ENCODE data around the gene ZNF629.
"Not testable (repeated sequence)": the region's sequence is repeated elsewhere in the genome, so short reads cannot be mapped to it uniquely, and the experiment has no call there.

The ZNF629 gene

GRCh38 chr16:30820952-30821421 is 34.0 kb upstream of the ZNF629 start:
- no peaks in the 10 kb centered on the region for H3K36me3 Mint-ChIP-seq (ENCODE audit: low read depth)
- no peak for DNase-seq
- peaks cover 28% of the 10 kb centered on the region for H3K27me3 Mint-ChIP-seq (ENCODE audit: low read depth, poor library complexity)
- H3K4me3 Mint-ChIP-seq, result no peak overlapping the region
- H3K4me1 Mint-ChIP-seq, result no peaks in the 10 kb centered on the region
- TF ChIP-seq CTCF (IDR thresholded peaks at IDR 0.05), result no peak
- H3K27ac Mint-ChIP-seq, result no peak overlapping the region
- peaks cover 6% of the 10 kb centered on the region for H3K9me3 Mint-ChIP-seq

GRCh38 chr16:30816769-30817168 is 29.8 kb upstream of the ZNF629 start:
- no peaks in the 10 kb centered on the region for H3K36me3 Mint-ChIP-seq (ENCODE audit: low read depth)
- H3K27me3 Mint-ChIP-seq (ENCODE audit: low read depth, poor library complexity), result peaks cover 25% of the 10 kb centered on the region
- peaks cover 6% of the 10 kb centered on the region for H3K4me1 Mint-ChIP-seq
- no peak for DNase-seq
- no peak overlapping the region for H3K4me3 Mint-ChIP-seq
- no peak overlapping the region for H3K27ac Mint-ChIP-seq
- peaks cover 3% of the 10 kb centered on the region for H3K9me3 Mint-ChIP-seq
- no peak for TF ChIP-seq CTCF (IDR thresholded peaks at IDR 0.05)

- Mint-ChIP-seq H3K36me3 (ENCODE audit: low read depth) (no peaks in the 10 kb centered on the region), H3K27ac (no peak overlapping the region), H3K9me3 (no peaks in the 10 kb centered on the region), H3K27me3 (ENCODE audit: low read depth, poor library complexity) (peaks cover 33% of the 10 kb centered on the region), H3K4me3 (peak overlapping the region; percentile 73), H3K4me1 (peaks cover 6% of the 10 kb centered on the region)
- no peak for TF ChIP-seq CTCF (IDR thresholded peaks at IDR 0.05)
- no peak for DNase-seq
Measured at GRCh38 chr16:30813821-30814189, 26.8 kb upstream of the ZNF629 start.

GRCh38 chr16:30809675-30810074 is 22.7 kb upstream of the ZNF629 start:
- H3K9me3 Mint-ChIP-seq, H3K4me3 Mint-ChIP-seq: not testable (repeated sequence)
- peaks cover 25% of the 10 kb centered on the region for H3K27me3 Mint-ChIP-seq (ENCODE audit: low read depth, poor library complexity)

GRCh38 chr16:30808890-30809426 is 22.0 kb upstream of the ZNF629 start:
- not testable (repeated sequence) for H3K9me3 Mint-ChIP-seq; H3K27ac Mint-ChIP-seq; H3K36me3 Mint-ChIP-seq (ENCODE audit: low read depth); H3K4me3 Mint-ChIP-seq; DNase-seq
- peaks cover 25% of the 10 kb centered on the region for H3K27me3 Mint-ChIP-seq (ENCODE audit: low read depth, poor library complexity)
- peaks cover 24% of the 10 kb centered on the region for H3K4me1 Mint-ChIP-seq

More at GRCh38 chr16:30809675-30810074, 22.7 kb upstream of the ZNF629 start:
- peaks cover 25% of the 10 kb centered on the region for H3K4me1 Mint-ChIP-seq
- not testable (repeated sequence) for H3K27ac Mint-ChIP-seq; DNase-seq; H3K36me3 Mint-ChIP-seq (ENCODE audit: low read depth)

- Mint-ChIP-seq H3K4me3 (no peak overlapping the region), H3K4me1 (peaks cover 19% of the 10 kb centered on the region), H3K27ac (no peak overlapping the region), H3K9me3 (no peaks in the 10 kb centered on the region), H3K27me3 (ENCODE audit: low read depth, poor library complexity) (peaks cover 22% of the 10 kb centered on the region), H3K36me3 (ENCODE audit: low read depth) (no peaks in the 10 kb centered on the region)
- TF ChIP-seq CTCF (IDR thresholded peaks at IDR 0.05), result no peak
- no peak for DNase-seq
Measured at GRCh38 chr16:30808146-30808545, 21.1 kb upstream of the ZNF629 start.
